GM10248 (cell line): ENCODE results near the gene HBA1.
"Not testable (repeated sequence)": the region's sequence is repeated elsewhere in the genome, so short reads cannot be mapped to it uniquely, and the experiment has no call there.

Source experiments
- CTCF ChIA-PET: fragments of 300-600 bp; sonication (Branson Sonifier 250); formaldehyde crosslinking; extraction: SDS; loops from one replicate; lab custom pipeline; 2021; ENCODE audit warnings: antibody characterized with exemption; lab: Yijun Ruan, JAX
- POLR2A ChIA-PET: fragments of 350-650 bp; sonication (Branson Sonifier 250); formaldehyde crosslinking; extraction: SDS; loops from one replicate; lab custom pipeline; 2020; ENCODE audit warnings: antibody characterized with exemption; lab: Yijun Ruan, JAX
- DNase-seq: peaks from one replicate; pipeline ENCODE4 v3.0.0; 2012; ENCODE audit errors: extremely low spot score
- CTCF ChIP-seq: IDR thresholded peaks from 2 replicates; pipeline ENCODE4 v1.5.1; 2012; ENCODE audit warnings: mild to moderate bottlenecking, low read depth; ENCODE audit errors: extremely low read depth, missing control alignments, control extremely low read depth

HBA1 gene

GRCh38 chr16:176477-177382 is at the start of gene HBA1:
Gene HBA1, plus strand, starts transcription at chr16:176680. Its CDS starts 37 bp downstream, at chr16:176717.
- POLR2A ChIA-PET, DNase-seq: not testable (repeated sequence)
- CTCF ChIA-PET = interaction anchor here (1.1 to 1.3 kb wide), 2 partner anchors 8 to 70 kb away, joined by 4 to 8 read pairs; no protein-coding TSS in a partner anchor

- POLR2A ChIA-PET = no interaction called here
- TF ChIP-seq CTCF = no peak
- DNase-seq = no peak
- CTCF ChIA-PET = interaction anchor here (1.7 kb wide), 1 partner anchor 11 kb away, joined by 5 read pairs; no protein-coding TSS in a partner anchor
Observed at GRCh38 chr16:129075-129474, 47.4 kb upstream of the HBA1 start.

- CTCF ChIA-PET = interaction anchor here (0.8 kb wide), 1 partner anchor 14 kb away, joined by 3 read pairs; no protein-coding TSS in a partner anchor
- no peak for DNase-seq
- POLR2A ChIA-PET = no interaction called here
- no peak for TF ChIP-seq CTCF
Observed at GRCh38 chr16:130533-131173, 45.8 kb upstream of the HBA1 start.

GRCh38 chr16:132120-132519 is 44.4 kb upstream of the HBA1 start:
- CTCF ChIA-PET = interaction anchor here (2.4 to 2.6 kb wide), 2 partner anchors 23 to 25 kb away, joined by 8 to 9 read pairs; no protein-coding TSS in a partner anchor
- no peak for TF ChIP-seq CTCF
- POLR2A ChIA-PET = no interaction called here
- no peak for DNase-seq

GRCh38 chr16:133716-134115 is 42.8 kb upstream of the HBA1 start:
- TF ChIP-seq CTCF = no peak
- POLR2A ChIA-PET = no interaction called here
- no peak for DNase-seq
- CTCF ChIA-PET = interaction anchor here (0.9 to 2.8 kb wide), 6 partner anchors 15 to 228 kb away, joined by 3 to 15 read pairs (median 8); no protein-coding TSS in a partner anchor

GRCh38 chr16:138049-138417 is 38.4 kb upstream of the HBA1 start:
- TF ChIP-seq CTCF = no peak
- peak; percentile 45 for DNase-seq
- CTCF ChIA-PET = interaction anchor here (1.0 kb wide), 1 partner anchor 31 kb away, joined by 3 read pairs; no protein-coding TSS in a partner anchor
- POLR2A ChIA-PET = no interaction called here
